NOMO-1 (cell line): Measurements from ENCODE around the gene TNRC6B.
A peak's percentile ranks its signal among the peaks of the same experiment; 100 is the strongest.

Experiments
- DNase-seq, 2 experiments: peaks; one replicate each; lab custom pipeline; 2025; ENCODE audit not compliant: unreplicated experiment in 2 of 2; lab: John Stamatoyannopoulos, UW

The TNRC6B gene

DNA sequence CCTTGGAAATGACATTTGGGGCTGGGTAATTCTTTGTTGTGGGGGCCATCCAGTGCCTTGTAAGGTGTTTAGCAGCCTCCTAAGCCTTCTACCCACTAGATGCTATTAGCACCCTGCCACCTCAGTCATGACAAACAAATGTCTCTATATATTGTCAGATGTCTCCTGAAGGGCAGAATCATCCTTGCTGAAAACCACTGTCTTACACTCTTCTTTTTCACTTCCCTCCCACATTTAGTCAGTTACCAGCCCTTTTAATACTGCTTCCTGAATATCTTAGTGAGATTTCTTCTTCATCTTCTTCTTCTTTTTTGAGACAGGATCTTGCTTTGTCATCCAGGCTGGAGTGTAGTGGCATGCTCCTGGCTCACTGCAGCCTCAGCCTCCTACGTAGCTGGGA is 33.1 kb downstream of the TNRC6B start:
- peak; percentile 41 to 80 for DNase-seq

DNA sequence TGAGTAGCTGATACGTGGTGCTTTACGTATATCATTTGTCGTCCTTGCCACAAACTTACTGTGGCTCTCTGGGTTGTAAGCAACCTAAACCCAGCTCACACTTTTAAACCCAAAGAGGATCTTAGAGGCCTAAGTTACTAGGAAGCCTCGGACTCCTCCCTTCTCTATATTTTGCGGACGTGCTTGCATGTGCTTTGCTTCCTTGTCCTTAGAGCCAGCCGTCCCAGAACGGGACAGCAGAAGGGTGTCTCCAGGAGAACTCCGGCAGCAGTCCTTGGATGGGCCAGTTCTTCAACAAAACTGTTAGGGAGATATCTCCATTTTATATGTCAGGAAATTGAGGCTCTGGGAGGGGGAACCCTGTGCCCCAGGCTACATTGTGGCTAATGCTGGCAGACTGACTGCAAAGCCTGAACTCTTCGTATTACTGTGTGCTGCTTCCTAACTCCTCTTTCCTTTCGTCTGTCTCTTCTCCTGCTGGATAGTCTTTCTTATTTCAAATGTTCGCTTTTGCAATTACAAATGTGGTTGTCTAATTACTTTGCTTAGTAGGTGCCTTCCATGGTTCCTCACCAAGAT is 33.8 kb downstream of the TNRC6B start:
- DNase-seq = no peak

GRCh38 chr22:40212121-40212520 is 34.4 kb downstream of the TNRC6B start:
- DNase-seq = no peak

DNA sequence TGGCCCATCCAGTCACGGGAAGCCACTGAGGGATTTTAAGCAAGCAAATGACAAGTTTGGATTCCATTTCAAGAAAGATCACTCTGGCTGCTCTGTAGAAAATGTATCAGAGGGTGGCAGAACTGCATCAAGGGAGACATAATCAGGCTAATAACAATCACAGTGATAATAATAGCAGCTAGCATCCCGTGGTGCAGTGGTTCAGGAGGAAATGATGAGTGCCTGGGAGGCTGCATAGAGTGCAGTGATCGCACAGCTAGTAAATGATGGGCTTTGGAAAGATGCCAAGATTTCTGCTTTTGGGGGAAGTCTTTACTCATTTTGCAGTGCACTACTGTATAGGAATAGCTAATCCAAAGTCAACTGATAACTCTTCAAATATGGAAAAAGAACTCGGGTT is 35.8 kb downstream of the TNRC6B start:
- DNase-seq = no peak

DNA sequence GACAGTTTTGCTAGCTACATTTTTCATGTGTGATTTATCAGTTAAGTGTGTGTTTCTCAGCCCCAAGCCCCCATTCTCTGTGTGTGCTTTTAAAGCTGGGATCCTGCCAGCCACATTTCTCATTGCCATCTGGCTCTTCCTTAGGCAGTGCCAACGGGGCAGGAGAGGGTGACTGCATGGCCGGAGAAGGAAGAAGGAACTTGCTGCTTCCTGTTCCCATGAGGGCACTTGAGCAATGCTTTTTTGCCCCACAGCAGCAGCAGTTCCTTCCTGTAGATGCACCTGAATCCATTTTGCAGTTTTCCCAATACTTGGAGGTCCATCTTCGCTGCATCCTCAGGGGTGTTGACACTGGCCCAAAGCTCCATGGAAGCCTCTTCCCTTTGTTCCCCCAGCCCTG is 37.5 kb downstream of the TNRC6B start:
- peak; percentile 17 to 67 for DNase-seq

- DNase-seq = no peak
These were observed 38.5 kb downstream of the TNRC6B start for GRCh38 chr22:40216041-40216756.

GRCh38 chr22:40218152-40218551 is 40.4 kb downstream of the TNRC6B start:
- no peak for DNase-seq

DNA sequence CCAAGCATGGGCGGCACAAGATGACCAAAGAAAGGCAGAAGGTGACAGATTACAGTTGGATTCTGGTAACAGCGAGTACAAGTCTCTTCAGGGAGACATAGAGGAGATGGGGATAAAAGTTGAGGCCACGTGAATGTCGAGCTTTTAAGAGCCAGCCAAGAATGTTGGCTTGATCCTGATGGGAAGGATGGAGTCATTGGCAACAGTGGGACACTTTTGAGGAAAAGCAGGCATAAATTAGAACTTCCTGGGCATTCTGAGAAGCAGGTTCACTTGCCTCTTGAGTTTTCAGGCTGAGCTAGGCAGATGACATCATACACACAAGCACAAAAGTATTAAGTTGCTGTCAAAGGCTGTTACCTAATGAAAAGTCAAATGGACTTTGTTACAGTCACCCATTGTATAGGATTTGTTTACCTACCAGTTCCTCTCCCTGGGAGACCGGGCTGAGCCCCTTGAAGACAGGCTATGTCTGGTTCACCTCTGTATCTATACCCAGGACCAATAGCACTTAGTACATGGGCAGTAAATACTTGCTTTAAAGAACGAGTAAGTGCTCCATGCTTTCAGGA is 41.1 kb downstream of the TNRC6B start:
- no peak for DNase-seq

DNA sequence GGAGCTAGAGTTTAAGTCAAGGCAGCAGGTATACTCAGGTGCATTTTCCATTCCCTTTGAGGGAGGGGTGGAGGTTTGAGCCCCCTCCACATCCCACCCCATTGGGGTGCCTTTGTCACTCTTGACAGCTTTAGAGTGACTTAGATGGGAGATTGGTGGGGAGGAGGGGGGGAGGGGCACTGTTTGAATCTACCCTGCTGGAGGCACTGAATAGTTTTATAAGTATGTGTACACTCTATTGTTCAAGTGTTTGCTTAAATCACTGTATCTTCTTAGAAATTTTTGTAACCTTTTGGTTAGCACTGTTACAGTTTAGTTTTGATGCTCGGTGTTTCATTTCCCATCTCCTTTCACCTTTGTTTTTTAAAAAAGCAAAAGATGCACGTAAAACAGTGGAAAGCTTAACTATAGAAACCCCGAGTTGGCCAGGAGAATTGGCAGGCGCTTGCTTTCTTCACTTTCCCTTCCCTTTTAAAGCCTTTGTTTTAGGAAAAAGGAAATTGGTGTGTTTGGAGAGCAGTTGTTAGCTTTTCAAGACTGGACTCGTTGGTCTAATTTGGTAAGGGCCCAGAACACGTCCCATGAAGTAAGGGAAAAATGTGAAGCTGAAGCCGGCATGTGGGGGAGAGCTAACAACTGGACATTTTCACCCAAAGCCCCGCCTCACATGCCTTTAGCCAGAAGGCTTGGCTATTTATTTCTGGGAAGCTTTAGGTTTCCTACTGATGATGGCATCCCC is 42.8 kb downstream of the TNRC6B start:
- no peak for DNase-seq

DNA sequence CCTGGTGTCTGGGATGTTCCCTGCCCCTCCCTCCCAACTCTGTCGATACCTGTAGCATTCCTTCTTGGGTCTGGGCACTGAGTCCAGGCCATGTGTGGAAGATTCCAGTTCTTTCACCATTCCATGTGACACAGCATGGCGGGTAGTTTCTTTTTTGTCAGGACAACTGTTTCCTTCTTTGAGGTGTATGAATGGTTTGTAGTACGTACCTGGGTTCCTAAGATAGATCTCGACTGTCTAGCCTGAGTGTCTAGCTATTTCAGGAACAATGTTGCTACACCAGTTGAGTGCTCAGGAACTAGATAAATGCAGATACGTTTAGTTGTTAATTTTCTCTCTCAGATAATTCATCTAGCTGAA is 43.3 kb downstream of the TNRC6B start:
- DNase-seq = no peak

DNA sequence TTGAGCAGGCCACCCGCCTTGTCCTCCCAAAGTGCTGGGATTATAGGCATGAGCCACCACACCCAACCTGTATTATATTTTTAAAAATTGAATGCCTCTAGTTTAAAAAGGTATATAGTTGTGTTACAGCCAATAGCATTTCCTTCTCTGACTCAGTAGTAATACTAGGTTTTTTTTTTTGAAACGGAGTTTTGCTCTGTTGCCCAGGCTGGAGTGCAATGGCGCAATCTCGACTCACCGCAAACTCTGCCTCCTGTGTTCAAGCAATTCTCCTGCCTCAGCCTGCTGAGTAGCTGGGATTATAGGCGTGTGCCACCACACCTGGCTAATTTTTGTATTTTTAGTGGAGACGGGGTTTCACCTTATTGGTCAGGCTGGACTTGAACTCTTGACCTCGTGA is 45.3 kb downstream of the TNRC6B start:
- DNase-seq = peak; percentile 18 to 30

DNA sequence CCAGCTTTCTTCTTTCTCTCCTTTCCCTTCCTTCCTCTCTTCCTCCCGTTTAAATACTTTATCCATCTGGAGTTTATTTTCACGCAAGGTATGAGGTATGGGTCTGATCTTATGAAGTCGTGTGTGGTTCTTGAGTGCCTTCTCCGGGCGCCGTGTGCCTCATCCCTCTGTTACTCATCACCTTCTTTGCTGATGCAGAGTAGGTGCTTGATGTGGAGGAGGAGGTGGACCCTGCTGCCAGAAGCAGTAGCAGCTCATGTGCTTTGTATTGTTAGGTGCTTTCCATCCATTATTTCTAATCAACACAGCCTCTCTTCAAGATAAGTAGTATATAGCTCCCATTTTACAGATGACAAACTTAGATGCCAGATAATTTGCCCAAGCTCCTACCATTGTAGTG is 47.0 kb downstream of the TNRC6B start:
- no peak for DNase-seq

DNA sequence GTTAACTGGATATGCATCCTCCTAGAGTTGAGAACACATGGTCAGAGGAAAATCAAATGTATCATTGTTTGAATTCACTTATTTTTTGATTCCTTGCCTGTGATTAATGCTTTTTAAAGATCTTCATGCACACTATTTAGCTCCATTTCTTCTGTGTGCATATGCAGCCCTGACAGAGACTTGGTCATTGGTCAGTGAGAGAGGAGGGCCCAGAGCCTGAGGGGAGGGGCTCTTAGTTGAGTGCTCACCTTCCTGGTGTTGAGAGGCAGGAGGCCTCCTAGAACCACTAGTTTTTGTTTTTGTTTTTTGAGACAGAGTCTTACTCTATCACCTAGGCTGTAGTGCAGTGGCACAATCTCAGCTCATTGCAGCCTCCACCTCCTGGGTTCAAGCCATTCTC is 48.9 kb downstream of the TNRC6B start:
- no peak for DNase-seq

- no peak for DNase-seq
These were observed 54.0 kb downstream of the TNRC6B start for GRCh38 chr22:40231618-40232313.

DNA sequence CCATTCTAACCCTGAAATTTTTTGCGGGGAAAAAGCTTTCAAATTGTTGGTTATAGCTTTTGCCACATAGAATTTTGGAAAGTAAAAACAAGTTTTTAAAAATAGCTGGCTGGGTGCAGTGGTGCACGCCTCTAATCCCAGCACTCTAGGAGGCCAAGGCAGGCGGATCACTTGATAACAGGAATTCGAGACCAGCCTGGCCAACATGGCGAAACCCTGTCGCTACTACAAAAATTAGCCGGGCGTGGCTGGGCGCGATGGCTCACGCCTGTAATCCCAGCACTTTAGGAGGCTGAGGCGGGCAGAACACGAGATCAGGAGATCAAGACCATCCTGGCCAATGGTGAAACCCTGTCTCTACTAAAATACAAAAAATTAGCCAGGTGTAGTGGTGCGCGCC is 54.9 kb downstream of the TNRC6B start:
- DNase-seq = no peak

GRCh38 chr22:40233886-40234285 is 56.2 kb downstream of the TNRC6B start:
- DNase-seq = no peak

- no peak for DNase-seq
These were observed 56.9 kb downstream of the TNRC6B start for GRCh38 chr22:40234658-40235057.

DNA sequence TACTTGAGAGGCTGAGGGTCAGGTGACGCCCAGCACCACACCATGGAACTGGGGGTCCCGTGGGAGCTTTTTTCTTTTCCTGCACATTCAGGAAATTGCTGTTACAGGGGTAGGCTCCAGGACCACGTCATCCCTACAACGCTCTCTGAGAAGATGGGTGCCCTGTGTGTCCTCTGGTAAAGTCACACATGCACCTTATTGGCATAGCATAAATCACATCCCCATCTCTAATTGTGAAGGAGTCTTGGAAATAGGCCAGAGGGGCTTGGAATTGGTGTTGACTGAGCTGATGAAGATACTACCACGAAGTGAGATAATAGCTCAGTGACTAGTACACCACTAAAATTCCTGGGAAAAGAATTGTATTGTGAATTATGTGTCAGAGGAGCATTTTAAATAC is 57.6 kb downstream of the TNRC6B start:
- no peak for DNase-seq

DNA sequence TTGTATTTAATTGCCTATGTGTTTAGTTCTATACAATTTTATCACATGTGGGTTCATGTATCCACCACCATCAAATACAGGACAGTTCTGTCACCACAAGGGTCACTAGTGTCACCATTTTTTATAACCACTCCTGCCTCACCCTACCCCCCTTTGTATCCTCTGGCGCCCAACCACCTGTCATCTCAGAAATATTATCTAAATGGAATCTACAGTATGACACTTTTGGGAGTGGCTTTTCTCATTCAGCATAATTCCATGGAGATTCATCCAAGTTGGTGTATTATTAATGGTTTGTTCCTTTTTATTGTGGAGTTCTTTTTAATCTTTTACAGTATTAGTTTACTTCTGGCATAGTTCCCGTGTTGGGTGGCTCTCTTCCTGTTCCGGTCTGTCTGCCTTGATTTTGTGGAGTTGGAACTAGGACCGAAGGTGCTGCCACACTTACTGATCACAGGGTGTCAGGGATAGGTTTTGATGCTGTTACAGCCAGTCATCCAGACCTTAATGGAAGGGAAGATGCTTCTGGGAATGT is 58.5 kb downstream of the TNRC6B start:
- no peak for DNase-seq

DNA sequence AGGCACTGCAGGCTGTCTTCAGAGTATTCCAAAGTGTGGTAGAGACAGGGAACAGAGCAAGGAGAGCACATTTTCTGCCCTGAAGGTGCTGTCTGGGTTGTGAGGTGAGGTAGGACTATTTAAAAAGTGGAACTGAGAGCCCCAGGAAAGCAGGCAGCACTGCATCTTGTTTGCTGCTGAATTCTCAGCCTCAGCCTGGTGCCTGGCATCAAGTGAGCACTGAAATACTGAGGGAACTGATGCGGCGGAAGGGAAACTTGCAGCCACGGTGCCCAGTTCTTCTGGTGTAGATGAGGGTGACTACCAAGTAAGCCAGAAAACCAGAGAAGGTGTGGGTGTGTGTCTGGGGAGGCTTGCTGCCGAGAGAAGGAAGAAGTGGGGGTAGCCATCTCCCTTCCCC is 59.5 kb downstream of the TNRC6B start:
- DNase-seq = no peak
